ENCODE measurements around the gene DNM1.

Gene DNM1

DNA sequence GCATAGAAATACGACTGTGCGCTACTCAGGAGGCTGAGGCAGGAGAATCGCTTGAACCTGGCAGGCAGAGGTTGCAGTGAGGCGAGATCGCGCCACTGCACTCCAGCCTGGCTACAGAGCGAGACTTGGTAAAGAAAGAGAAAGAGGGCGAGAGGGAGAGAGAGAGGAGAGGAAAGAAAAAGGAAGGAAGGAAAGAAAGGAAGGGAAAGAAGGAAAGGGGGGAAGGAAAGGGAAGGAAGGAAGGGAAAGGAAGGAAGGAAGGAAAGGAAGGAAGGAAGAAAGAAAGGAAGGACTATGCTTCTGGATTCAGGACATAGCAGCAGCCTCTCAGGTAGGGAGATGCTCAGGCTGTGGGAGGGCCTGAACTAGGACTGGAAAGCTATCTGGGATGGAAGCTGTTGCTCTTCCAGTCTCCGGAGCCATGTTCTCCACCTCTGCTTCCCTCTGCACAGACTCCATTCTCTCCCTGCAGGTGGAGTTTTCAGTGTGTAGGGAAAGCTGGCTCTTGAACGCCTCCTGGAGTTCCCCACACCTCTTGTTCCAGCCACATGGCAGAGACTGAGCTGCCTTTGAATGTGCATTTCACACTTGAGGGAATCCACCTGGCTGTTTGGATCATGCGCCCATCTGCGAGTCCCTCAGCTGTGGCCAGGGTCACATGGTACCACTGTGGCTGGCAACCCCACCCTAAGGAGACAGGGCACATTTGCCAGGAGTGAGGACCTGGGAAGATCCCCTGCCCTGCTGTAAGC is 82.0 kb downstream of the DNM1 start:
- CTCF ChIA-PET: interaction anchor here (0.5 to 1.4 kb wide), 6 partner anchors 12 to 250 kb away, joined by 3 to 4 read pairs (median 3); no protein-coding TSS in a partner anchor
- TF ChIP-seq, protein P1, sequence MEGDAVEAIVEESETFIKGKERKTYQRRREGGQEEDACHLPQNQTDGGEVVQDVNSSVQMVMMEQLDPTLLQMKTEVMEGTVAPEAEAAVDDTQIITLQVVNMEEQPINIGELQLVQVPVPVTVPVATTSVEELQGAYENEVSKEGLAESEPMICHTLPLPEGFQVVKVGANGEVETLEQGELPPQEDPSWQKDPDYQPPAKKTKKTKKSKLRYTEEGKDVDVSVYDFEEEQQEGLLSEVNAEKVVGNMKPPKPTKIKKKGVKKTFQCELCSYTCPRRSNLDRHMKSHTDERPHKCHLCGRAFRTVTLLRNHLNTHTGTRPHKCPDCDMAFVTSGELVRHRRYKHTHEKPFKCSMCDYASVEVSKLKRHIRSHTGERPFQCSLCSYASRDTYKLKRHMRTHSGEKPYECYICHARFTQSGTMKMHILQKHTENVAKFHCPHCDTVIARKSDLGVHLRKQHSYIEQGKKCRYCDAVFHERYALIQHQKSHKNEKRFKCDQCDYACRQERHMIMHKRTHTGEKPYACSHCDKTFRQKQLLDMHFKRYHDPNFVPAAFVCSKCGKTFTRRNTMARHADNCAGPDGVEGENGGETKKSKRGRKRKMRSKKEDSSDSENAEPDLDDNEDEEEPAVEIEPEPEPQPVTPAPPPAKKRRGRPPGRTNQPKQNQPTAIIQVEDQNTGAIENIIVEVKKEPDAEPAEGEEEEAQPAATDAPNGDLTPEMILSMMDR (conservative IDR thresholded peaks at IDR 0.05; ENCODE audit: low read depth): no peak
- POLR2A ChIA-PET (ENCODE audit: low non-redundant PET): no interaction called here
- no peak for DNase-seq (ENCODE audit: low spot score)
- peak overlapping the region; percentile 12; the same call in 1 of the 2 replicates for H3K27ac ChIP-seq

DNA sequence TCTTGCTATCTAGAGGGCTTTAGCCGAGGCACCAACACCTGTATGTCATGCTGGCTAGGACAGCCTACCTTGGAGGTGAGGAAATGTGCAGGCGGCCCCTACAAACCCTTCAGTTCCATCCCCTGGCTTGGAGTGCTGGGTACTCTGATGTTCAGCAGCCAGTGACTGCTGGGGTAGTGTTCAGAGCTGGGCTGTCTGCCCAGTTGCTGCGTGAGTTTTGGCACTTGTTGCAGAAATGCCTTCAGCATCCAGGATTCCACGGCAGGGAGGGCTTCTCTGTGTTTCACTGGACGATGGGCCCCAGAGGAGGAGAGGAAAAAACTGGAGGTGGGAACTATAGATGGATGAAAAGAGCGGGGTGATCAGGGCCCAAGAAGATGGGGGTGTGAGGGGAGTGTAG is 83.3 kb downstream of the DNM1 start:
- no peak for DNase-seq (ENCODE audit: low spot score)
- ChIA-PET POLR2A (ENCODE audit: low non-redundant PET) (interaction anchor here (0.5 to 1.2 kb wide), 2 partner anchors 8 to 11 kb away, joined by 4 read pairs; partner anchors contain the start of genes GOLGA2 and SWI5), CTCF (interaction anchor here (0.6 to 1.4 kb wide), 3 partner anchors 9 to 324 kb away, joined by 3 read pairs; no protein-coding TSS in a partner anchor)
- TF ChIP-seq, protein P1 (conservative IDR thresholded peaks at IDR 0.05; ENCODE audit: low read depth): no peak
- H3K27ac ChIP-seq: peak overlapping the region; percentile 12; the same call in 1 of the 2 replicates

DNA sequence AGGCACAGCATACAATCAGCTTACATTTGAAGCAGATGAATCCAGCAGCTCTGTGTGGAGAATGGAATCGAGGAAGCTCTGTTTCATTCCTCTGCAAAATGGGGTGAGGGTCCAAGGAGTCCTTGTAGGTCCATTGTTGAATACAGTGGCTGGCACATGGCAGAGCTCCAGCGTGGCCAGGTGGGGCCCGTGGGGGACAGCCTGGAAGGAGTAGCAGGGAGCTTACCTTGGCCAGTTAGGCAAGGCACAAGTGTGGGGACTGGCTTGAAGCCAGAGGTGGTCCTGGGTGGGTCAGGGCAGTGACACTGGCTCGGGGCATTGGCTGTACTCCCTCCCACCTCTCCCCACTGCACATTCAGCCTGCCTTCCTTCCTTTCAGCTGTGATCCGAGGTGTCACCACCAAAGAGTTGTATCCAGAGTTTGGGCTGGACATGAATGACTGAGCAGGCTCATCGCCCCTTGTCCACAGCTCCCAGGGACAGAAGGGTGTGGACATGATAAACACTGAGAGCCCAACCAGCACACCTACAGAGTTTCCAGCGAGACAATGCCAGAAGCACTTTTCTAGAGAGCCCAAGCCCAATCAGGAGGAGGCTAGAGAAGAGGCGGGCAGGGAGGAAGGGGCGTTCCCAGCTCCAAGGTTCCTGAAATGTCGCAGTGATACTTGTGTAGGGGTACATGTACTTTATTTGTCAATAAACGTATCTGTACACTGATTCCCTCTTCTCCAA is 85.3 kb downstream of the DNM1 start:
- POLR2A ChIA-PET (ENCODE audit: low non-redundant PET): interaction anchor here (0.5 to 0.7 kb wide), 2 partner anchors 11 to 12 kb away, joined by 5 to 8 read pairs; no protein-coding TSS in a partner anchor
- peak overlapping the region; percentile 14 for H3K27ac ChIP-seq
- TF ChIP-seq, protein P1 (conservative IDR thresholded peaks at IDR 0.05; ENCODE audit: low read depth): no peak
- CTCF ChIA-PET: interaction anchor here (0.6 to 1.6 kb wide), 5 partner anchors 12 to 73 kb away, joined by 3 to 11 read pairs (median 3); no protein-coding TSS in a partner anchor
- DNase-seq (ENCODE audit: low spot score): no peak

DNA sequence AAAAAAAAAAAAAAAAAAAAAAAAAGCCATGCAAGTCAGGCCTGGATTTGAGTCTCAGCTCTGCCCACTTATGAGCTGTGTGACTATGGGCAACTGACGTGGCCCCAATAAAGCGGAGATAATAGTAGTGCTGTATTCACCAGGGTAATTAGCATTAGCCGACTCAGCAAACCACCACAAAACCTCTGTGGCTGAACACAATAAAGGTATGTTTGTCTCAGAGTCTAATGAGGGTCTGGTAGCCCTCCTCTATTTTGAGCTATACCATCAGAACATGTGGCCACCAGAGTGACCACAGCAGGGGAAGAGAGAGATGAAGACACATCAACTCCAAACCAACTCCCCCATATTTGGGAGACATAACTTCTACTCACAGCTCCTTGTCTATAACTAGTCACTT is 88.8 kb downstream of the DNM1 start:
- ChIA-PET CTCF (interaction anchor here (0.6 to 2.0 kb wide), 4 partner anchors 37 to 75 kb away, joined by 3 to 16 read pairs (median 6); no protein-coding TSS in a partner anchor), POLR2A (ENCODE audit: low non-redundant PET) (interaction anchor here (0.6 kb wide), 1 partner anchor 11 kb away, joined by 4 read pairs; no protein-coding TSS in a partner anchor)
- no peak for DNase-seq (ENCODE audit: low spot score)
- TF ChIP-seq, protein P1 (conservative IDR thresholded peaks at IDR 0.05; ENCODE audit: low read depth): no peak
- H3K27ac ChIP-seq: no peak overlapping the region

DNA sequence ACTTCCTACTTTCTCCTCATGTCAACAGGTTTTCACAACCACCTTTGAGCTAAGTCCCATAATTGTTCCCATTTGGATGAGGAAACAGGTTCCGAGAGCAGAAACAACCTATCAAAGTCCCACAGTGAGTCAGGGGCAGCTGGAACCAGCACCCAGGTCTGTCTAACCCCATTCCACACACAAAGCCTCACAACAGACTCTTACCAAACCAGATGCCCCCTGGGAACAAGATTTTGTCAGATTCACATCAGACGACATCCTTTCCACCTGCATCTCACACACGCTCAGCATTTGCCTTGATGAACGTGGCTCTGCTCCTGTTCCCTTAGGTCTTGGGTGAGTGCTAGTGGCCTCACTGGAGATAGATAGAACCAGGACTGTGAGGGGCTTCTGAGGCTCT is 89.9 kb downstream of the DNM1 start:
- CTCF ChIA-PET: interaction anchor here (0.6 to 2.0 kb wide), 3 partner anchors 9 to 69 kb away, joined by 6 to 16 read pairs (median 7); no protein-coding TSS in a partner anchor
- TF ChIP-seq, protein P1 (conservative IDR thresholded peaks at IDR 0.05; ENCODE audit: low read depth): no peak
- POLR2A ChIA-PET (ENCODE audit: low non-redundant PET): no interaction called here
- no peak for DNase-seq (ENCODE audit: low spot score)
- H3K27ac ChIP-seq: peak overlapping the region; percentile 71; the same call in 1 of the 2 replicates

DNA sequence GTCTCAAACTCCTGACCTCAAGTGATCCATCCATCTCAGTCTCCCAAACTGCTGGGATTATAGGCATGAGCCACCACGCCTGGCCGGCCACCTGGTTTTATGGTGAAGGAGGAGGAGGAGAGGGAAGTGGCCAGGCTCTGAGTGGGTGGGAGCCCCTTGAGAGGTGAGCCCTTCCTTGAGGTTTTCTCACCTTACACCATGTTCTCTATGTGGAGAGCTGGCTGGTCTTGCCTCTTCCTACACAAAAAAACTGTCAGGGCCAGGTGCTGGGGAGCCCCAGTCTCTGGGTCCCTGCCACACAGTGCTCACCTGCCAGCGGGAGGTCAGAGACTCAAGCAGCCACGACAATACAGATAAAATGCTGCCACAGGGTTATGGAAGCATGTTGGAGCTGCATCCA is 91.0 kb downstream of the DNM1 start:
- ChIA-PET POLR2A (ENCODE audit: low non-redundant PET) (no interaction called here), CTCF (interaction anchor here (0.6 to 4.8 kb wide), 5 partner anchors 48 to 169 kb away, joined by 3 to 48 read pairs (median 3); no protein-coding TSS in a partner anchor)
- DNase-seq (ENCODE audit: low spot score): no peak
- TF ChIP-seq, protein P1 (conservative IDR thresholded peaks at IDR 0.05; ENCODE audit: low read depth): no peak
- H3K27ac ChIP-seq: peak overlapping the region; percentile 71

Measured in RWPE1 (cell line).